HEK293T (cell line): ENCODE data around the gene ARHGEF19.
A peak's percentile ranks its signal among the peaks of the same experiment; 100 is the strongest.
"Not testable (repeated sequence)": the region's sequence is repeated elsewhere in the genome, so short reads cannot be mapped to it uniquely, and the experiment has no call there.

Experiments
- CTCF ChIA-PET: fragments of 350-600 bp; formaldehyde crosslinking; extraction: SDS; loops from one replicate; lab custom pipeline; 2021; ENCODE audit warnings: antibody characterized with exemption, inconsistent platforms; lab: Yijun Ruan, JAX
- POLR2A ChIA-PET: fragments of 350-600 bp; formaldehyde crosslinking; extraction: SDS; loops from one replicate; lab custom pipeline; 2020; ENCODE audit warnings: antibody characterized with exemption, inconsistent platforms; lab: Yijun Ruan, JAX
- DNase-seq: peaks from one replicate; pipeline ENCODE4 v3.0.0; 2012; ENCODE audit warnings: mixed read lengths; ENCODE audit errors: extremely low spot score
- ARNT ChIP-seq: fragments of 450-650 bp; IDR thresholded peaks from 2 replicates; pipeline ENCODE4 v1.6.1; 2017; ENCODE audit warnings: mild to moderate bottlenecking
- BHLHE40 ChIP-seq: fragments of 450-650 bp; IDR thresholded peaks from 2 replicates; pipeline ENCODE4 v1.6.1; 2016; ENCODE audit warnings: mild to moderate bottlenecking, moderate library complexity, borderline replicate concordance
- CTBP1 ChIP-seq: fragments of 450-650 bp; IDR thresholded peaks from 2 replicates; pipeline ENCODE4 v1.6.1; 2016; ENCODE audit warnings: borderline replicate concordance
- ELF4 ChIP-seq: fragments of 450-650 bp; IDR thresholded peaks from 2 replicates; pipeline ENCODE4 v1.6.1; 2017; ENCODE audit warnings: antibody characterized with exemption
- FOXA1 ChIP-seq: fragments of 450-650 bp; IDR thresholded peaks from 2 replicates; pipeline ENCODE4 v1.6.1; 2016; ENCODE audit warnings: mild to moderate bottlenecking
- FOXK2 ChIP-seq: fragments of 450-650 bp; IDR thresholded peaks from 2 replicates; pipeline ENCODE4 v1.6.1; 2016; ENCODE audit warnings: mild to moderate bottlenecking
- FOXM1 ChIP-seq: fragments of 450-650 bp; IDR thresholded peaks from 2 replicates; pipeline ENCODE4 v1.6.1; 2017; ENCODE audit warnings: mild to moderate bottlenecking, borderline replicate concordance
- HDGF ChIP-seq: fragments of 450-650 bp; IDR thresholded peaks from 2 replicates; pipeline ENCODE4 v1.6.1; 2017; ENCODE audit warnings: antibody characterized with exemption, borderline replicate concordance
- L3MBTL2 ChIP-seq: fragments of 450-650 bp; conservative IDR thresholded peaks from 2 replicates; pipeline ENCODE4 v1.6.1; 2016; ENCODE audit warnings: mild to moderate bottlenecking
- LEF1 ChIP-seq: fragments of 450-650 bp; IDR thresholded peaks from 2 replicates; pipeline ENCODE4 v1.6.1; 2017; ENCODE audit warnings: mild to moderate bottlenecking, borderline replicate concordance
- NFRKB ChIP-seq: fragments of 450-650 bp; IDR thresholded peaks from 2 replicates; pipeline ENCODE4 v1.6.1; 2016; ENCODE audit warnings: mild to moderate bottlenecking, moderate library complexity
- PKNOX1 ChIP-seq: fragments of 450-650 bp; IDR thresholded peaks from 2 replicates; pipeline ENCODE4 v1.6.1; 2016
- SP1 ChIP-seq: fragments of 450-650 bp; IDR thresholded peaks from 2 replicates; pipeline ENCODE4 v1.6.1; 2017
- SUZ12 ChIP-seq: fragments of 450-650 bp; IDR thresholded peaks from 2 replicates; pipeline ENCODE4 v1.6.1; 2016; ENCODE audit warnings: mild to moderate bottlenecking
- TARDBP ChIP-seq: fragments of 450-650 bp; IDR thresholded peaks from 2 replicates; pipeline ENCODE4 v1.6.1; 2016
- ZNF384 ChIP-seq: fragments of 450-650 bp; IDR thresholded peaks from 2 replicates; pipeline ENCODE4 v1.6.1; 2016

The ARHGEF19 gene

GRCh38 chr1:16167331-16168143 is 44.9 kb downstream of the ARHGEF19 start:
- DNase-seq = peak; percentile 77
- POLR2A ChIA-PET = interaction anchor here (0.9 kb wide), 1 partner anchor 15 kb away, joined by 3 read pairs; no protein-coding TSS in a partner anchor
- CTCF ChIA-PET = interaction anchor here (1.3 to 1.9 kb wide), 2 partner anchors 85 to 88 kb away, joined by 4 read pairs; no protein-coding TSS in a partner anchor
- TF ChIP-seq SUZ12 (no peak), L3MBTL2 (peak; percentile 59), FOXM1 (peak; percentile 21; the same call in 1 of the 2 replicates)

- TF ChIP-seq PKNOX1 = peak; percentile 30; the same call in 1 of the 2 replicates
- no peak for TF ChIP-seq NFRKB
- CTCF ChIA-PET = no interaction called here
- DNase-seq = no peak
- POLR2A ChIA-PET = no interaction called here
Observed at GRCh38 chr1:16166117-16166516, 46.3 kb downstream of the ARHGEF19 start.

DNA sequence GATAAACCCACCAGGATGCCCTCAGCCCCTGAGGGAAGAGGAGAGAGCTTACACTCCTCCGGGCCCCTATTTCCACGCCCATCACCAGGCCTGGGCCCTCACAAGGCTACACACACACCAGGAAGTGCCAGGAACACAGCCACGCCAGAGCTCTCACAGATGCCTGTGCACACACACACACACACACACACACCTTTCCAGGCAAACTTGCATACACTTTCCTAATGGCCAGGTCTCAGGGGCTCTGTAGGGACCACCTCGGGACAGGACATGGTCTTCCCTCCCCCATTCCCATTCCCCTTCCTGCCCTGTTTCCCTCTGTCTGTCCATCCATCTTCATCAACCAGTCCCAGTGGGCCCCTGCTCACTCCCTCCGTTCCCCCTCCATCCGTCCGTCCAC is 46.9 kb downstream of the ARHGEF19 start:
- ChIA-PET POLR2A (no interaction called here), CTCF (no interaction called here)
- TF ChIP-seq ZNF384 (no peak), L3MBTL2 (no peak), SUZ12 (no peak), ARNT (no peak), HDGF (no peak), BHLHE40 (no peak), ELF4 (no peak), LEF1 (no peak), CTBP1 (no peak), FOXA1 (no peak), TARDBP (no peak), FOXM1 (no peak), NFRKB (no peak), PKNOX1 (no peak), FOXK2 (no peak), SP1 (no peak)
- DNase-seq = no peak

GRCh38 chr1:16165073-16165364 is 47.4 kb downstream of the ARHGEF19 start:
- DNase-seq = no peak
- TF ChIP-seq NFRKB (no peak), SP1 (no peak), FOXM1 (no peak), LEF1 (no peak), PKNOX1 (no peak), L3MBTL2 (no peak), ARNT (no peak), CTBP1 (no peak), HDGF (no peak), FOXA1 (no peak), ZNF384 (no peak)
- POLR2A ChIA-PET = no interaction called here
- CTCF ChIA-PET = no interaction called here

DNA sequence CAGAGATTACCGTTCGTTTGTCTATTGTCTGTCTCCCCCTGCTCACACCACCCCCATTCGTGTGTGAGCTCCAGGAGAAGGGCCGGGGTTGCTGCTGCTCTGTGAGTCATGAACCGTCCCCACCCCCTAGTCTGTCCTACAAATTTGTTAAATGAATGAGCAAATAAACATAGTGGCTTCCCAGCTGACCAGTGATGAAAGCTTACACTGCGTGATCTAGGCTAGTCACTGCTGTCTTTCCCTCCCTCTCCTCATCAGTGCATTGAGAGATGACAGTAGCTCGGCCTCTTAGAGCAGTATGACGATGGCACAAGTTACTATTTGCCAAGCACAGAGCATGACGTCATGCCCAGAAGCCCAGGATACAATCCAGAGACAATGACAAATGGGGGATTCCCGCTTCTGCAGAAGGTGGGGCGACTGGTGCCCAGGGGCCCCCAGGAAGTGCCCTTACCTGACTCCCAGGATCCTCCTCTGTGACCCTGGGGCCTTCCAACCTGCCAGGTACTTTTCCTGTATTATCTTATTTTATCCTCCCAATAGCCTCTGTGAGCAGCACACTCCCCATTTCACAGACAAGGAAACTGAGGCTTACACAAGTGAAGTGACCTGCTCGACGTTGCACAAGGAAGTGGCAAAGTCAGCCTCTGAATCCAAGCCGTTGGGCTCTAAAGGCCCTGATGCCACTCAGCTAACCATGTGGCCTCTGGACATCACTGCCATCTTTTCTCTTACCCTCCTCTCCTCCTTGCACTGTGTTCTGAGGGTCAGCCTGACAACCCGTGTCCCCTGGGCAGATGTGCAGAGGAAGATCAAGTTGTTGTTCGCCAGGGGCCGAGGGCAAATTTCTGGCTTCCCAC is 48.0 kb downstream of the ARHGEF19 start:
- CTCF ChIA-PET = interaction anchor here (0.5 to 1.0 kb wide), 3 partner anchors 9 to 739 kb away, joined by 3 to 5 read pairs (median 3); partner anchors contain the start of gene FAM131C
- no peak for DNase-seq
- POLR2A ChIA-PET = interaction anchor here (1.1 kb wide), 1 partner anchor 24 kb away, joined by 3 read pairs; no protein-coding TSS in a partner anchor
- TF ChIP-seq PKNOX1 (no peak), BHLHE40 (no peak), LEF1 (no peak), HDGF (no peak), FOXK2 (no peak), L3MBTL2 (no peak), ZNF384 (no peak), FOXM1 (no peak), TARDBP (no peak), CTBP1 (no peak), NFRKB (no peak)

DNA sequence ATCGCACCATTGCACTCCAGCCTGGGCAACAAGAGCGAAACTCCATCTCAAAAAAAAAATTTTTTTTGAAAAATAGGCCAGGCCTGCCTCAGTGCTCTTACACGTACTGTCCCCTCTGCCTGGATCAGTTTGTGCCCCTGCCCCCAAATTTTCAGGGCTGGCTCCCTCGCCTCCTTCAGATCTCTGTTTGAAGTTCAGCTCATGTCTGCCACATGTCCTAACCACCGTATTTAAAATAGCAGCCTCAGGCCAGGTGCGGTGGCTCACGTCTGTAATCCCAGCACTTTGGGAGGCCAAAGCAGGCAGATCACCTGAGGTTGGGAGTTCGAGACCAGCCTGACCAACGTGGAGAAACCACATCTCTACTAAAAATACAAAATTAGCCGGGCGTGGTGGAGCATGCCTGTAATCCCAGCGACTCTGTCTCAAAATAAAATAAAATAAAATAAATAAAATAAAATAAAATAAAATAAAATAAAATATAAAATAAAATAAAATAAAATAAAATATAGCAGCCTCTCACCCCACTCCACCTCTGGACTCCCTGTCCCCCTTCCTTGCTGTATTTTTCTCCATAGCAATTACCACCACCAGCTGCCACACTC is 48.7 kb downstream of the ARHGEF19 start:
- CTCF ChIA-PET = interaction anchor here (1.0 kb wide), 2 partner anchors 9 to 91 kb away, joined by 3 to 5 read pairs; partner anchors contain the start of gene FAM131C
- POLR2A ChIA-PET = interaction anchor here (1.1 kb wide), 1 partner anchor 24 kb away, joined by 3 read pairs; no protein-coding TSS in a partner anchor
- DNase-seq = not testable (repeated sequence)
